Mesothelial cell of epicardium (in vitro differentiated cells): Measurements from ENCODE around the gene PIP5K1C. TPM values are rescaled to one million over a fixed set of nuclear protein-coding genes. Genes with fewer than 3 reads are reported as not detected.

Experiments used
- DNase-seq, 2 experiments: peaks; one replicate each; pipeline ENCODE4 v3.0.0; 2021; ENCODE audit warnings: low spot score in 2 of 2; ENCODE audit not compliant: unreplicated experiment in 2 of 2
- H3K27ac Mint-ChIP-seq: 2 replicates; pipeline ENCODE4 v1.8.0; 2021; ENCODE audit warnings: mixed read lengths
- H3K27me3 Mint-ChIP-seq: 2 replicates; pipeline ENCODE4 v1.8.0; 2021; ENCODE audit warnings: low read depth, mixed read lengths
- H3K36me3 Mint-ChIP-seq: 2 replicates; pipeline ENCODE4 v1.8.0; 2021; ENCODE audit warnings: mixed read lengths
- H3K4me1 Mint-ChIP-seq: 2 replicates; pipeline ENCODE4 v1.8.0; 2021; ENCODE audit warnings: mixed read lengths
- H3K4me3 Mint-ChIP-seq: 2 replicates; pipeline ENCODE4 v1.8.0; 2021; ENCODE audit warnings: mild to moderate bottlenecking, moderate library complexity, mixed read lengths
- H3K9me3 Mint-ChIP-seq: 2 replicates; pipeline ENCODE4 v1.8.0; 2021; ENCODE audit warnings: mixed read lengths
- total RNA-seq: library from RNA; stranded (reverse); gene quantifications from 3 replicates; pipeline ENCODE4 v1.2.1, GENCODE V29; 2021
- TF ChIP-seq, protein P1 (sequence below): fragments of 200-600 bp; sonication (generic); IDR thresholded peaks from one replicate; pipeline ENCODE4 v1.5.0; 2021; ENCODE audit warnings: antibody characterized with exemption; ENCODE audit not compliant: unreplicated experiment

PIP5K1C gene
- total RNA-seq, 1 donor from 2014 or later, result 45.7 TPM

DNA sequence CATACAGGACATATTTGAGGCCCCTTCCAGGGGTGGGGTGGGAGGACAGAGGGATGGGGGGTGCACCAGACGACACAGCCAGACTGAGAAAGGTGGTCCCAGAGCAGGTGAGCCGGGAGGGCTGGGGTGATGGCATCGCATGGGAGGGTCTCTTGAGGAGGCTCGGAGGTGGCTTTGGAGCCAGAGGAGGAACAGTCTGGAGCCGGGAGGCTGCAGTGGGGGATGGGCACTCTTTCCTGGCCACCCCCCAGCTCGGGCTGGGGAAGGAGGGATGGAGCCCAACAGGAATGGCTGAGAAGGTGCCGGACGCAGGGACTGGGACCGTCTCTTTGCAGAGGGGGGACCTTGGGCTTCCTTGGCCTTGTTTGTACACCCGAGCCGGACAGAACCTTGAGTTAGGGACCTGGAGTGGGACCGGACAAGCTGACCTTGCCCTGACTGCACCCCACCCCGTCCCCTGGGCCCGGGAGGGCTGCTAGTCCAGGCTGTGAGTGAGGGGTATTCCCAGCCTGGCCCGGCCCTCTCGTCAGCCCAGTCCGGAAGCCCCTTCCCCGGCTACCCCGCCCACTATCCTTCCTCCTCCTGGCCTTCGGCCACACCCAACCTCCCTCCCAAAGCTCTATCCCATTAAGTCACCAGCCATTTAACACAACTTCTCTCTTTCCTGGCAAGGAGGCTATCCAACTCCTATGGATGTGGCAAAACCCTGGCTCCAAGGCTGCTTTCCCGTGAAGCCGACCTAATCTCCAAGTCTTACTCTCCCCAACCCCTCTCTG lies 92.8 kb downstream of the PIP5K1C start:
- Mint-ChIP-seq H3K4me3 (peak overlapping the region; percentile 51), H3K27ac (no peak overlapping the region)
- TF ChIP-seq, protein P1, sequence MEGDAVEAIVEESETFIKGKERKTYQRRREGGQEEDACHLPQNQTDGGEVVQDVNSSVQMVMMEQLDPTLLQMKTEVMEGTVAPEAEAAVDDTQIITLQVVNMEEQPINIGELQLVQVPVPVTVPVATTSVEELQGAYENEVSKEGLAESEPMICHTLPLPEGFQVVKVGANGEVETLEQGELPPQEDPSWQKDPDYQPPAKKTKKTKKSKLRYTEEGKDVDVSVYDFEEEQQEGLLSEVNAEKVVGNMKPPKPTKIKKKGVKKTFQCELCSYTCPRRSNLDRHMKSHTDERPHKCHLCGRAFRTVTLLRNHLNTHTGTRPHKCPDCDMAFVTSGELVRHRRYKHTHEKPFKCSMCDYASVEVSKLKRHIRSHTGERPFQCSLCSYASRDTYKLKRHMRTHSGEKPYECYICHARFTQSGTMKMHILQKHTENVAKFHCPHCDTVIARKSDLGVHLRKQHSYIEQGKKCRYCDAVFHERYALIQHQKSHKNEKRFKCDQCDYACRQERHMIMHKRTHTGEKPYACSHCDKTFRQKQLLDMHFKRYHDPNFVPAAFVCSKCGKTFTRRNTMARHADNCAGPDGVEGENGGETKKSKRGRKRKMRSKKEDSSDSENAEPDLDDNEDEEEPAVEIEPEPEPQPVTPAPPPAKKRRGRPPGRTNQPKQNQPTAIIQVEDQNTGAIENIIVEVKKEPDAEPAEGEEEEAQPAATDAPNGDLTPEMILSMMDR, result no peak

DNA sequence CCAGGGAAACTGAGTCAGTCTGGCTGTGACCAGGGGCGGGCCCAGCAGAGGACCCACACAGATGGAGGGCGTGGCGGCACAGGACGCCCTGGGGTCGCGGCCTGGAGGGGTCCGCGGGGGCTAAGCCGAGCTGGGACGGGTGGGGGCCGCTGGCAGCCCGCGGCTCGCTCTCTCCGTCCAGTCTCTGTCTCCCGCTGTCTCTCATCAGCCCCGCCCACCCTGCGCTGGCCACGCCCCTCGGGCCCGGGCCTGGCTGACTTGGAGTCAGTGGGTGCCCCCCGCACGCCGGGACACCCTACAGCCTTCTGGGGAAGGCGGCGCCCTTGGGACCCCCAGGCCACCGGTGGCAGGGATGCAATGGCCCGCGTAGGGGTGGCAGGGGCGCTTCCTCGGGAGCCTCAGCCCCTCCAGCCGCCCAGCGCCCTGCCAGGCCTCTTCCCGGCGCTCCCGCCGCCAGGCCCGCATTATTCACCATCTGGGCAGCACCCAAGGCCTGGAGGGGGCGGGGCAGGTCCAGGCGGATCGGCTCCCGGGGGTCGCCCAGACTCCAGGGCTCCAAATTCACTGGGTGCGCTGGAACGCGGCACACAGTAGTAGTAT lies 93.5 kb downstream of the PIP5K1C start, which contains the start of gene TBXA2R:
TBXA2R (minus strand) TSS at position 186 of the 600 bp plus-strand sequence. CDS start 6,241 bp downstream, outside the sequence.
- no peaks in the 10 kb centered on the region for H3K9me3 Mint-ChIP-seq
- no peak within 1 kb of the TSS for H3K27ac Mint-ChIP-seq
- peaks cover 16% of the 10 kb centered on the region for H3K27me3 Mint-ChIP-seq
- peak within 1 kb of the TSS; percentile 51 for H3K4me3 Mint-ChIP-seq
- peak in 1 of 2 experiments; percentile 58 for DNase-seq
- H3K4me1 Mint-ChIP-seq, result peaks cover 10% of the 10 kb centered on the region
- TF ChIP-seq, protein P1, result no peak
- H3K36me3 Mint-ChIP-seq, result peaks cover under 1% of the 10 kb centered on the region

More for the DNA sequence above, 92.8 kb downstream of the PIP5K1C start:
- H3K27me3 Mint-ChIP-seq, result peaks cover 16% of the 10 kb centered on the region
- peaks cover 10% of the 10 kb centered on the region for H3K4me1 Mint-ChIP-seq
- H3K9me3 Mint-ChIP-seq, result no peaks in the 10 kb centered on the region
- peaks cover 4% of the 10 kb centered on the region for H3K36me3 Mint-ChIP-seq
- no peak for DNase-seq

DNA sequence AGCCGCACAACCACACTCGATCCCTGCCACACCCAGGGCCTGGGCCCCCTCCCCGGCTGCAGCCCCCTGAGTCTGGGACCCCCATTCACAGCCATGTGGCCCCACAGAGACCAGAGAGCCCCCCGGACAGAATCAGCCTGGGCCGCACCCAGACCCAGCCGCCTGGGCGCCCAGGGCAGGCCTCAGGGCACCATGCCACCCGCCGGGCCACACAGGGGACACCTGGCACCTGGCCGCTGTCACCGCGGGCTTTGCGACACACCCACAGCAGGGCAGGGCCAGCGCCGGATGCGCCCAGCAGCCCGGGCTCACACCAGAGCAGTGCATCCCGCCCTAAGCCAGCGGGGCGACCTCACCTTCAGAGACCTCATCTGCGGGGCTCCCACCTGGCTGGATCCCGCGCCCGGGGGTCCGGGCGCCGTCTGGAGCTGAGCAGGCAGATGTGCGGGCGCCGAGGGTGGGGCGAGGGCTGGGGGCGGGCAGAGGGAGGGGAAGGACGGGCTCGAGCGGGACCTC lies 94.0 kb downstream of the PIP5K1C start:
- TF ChIP-seq, protein P1, result no peak
- Mint-ChIP-seq H3K27ac (no peak overlapping the region), H3K9me3 (no peaks in the 10 kb centered on the region), H3K36me3 (no peaks in the 10 kb centered on the region), H3K4me1 (peaks cover 10% of the 10 kb centered on the region), H3K4me3 (no peak overlapping the region), H3K27me3 (peaks cover 16% of the 10 kb centered on the region)
- no peak for DNase-seq

DNA sequence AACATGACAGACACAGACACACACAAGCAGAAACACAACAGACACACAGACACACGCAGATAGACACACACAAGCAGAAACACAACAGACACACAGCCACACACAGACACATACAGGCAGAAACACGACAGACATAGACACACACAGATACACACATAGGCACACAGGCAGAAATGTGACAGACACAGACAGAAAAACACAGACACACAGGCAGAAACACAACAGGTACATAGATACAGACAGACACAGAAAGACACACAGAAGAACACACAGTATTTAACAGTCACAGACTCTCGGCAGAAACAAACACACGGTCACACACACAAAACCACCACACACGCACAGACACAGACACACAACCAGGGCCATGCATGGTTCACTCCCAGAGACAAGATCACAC lies 94.5 kb downstream of the PIP5K1C start:
- Mint-ChIP-seq H3K4me3 (no peak overlapping the region), H3K36me3 (no peaks in the 10 kb centered on the region), H3K4me1 (peaks cover 10% of the 10 kb centered on the region), H3K9me3 (no peaks in the 10 kb centered on the region), H3K27me3 (peaks cover 16% of the 10 kb centered on the region), H3K27ac (no peak overlapping the region)
- TF ChIP-seq, protein P1, result no peak
- no peak for DNase-seq

DNA sequence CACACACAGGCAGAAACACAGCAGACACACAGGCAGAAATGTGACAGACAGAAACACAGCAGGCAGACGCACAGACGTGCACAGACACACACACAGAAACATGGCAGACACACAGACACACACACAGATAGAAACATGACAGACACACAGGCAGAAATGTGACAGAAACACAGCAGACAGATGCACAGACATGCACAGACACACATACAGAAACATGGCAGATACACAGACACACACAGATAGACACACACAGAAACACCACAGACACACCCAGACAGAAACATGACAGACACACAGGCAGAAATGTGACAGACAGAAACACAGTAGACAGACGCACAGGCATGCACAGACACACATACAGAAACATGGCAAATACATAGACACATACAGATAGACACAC lies 94.9 kb downstream of the PIP5K1C start:
- Mint-ChIP-seq H3K4me3 (no peak overlapping the region), H3K36me3 (no peaks in the 10 kb centered on the region), H3K4me1 (peaks cover 10% of the 10 kb centered on the region), H3K27me3 (peaks cover 16% of the 10 kb centered on the region), H3K27ac (no peak overlapping the region), H3K9me3 (no peaks in the 10 kb centered on the region)
- no peak for DNase-seq
- TF ChIP-seq, protein P1, result no peak
